ENCODE data around the gene SSU72. TPM values are rescaled to one million over a fixed set of nuclear protein-coding genes. Genes with fewer than 3 reads are reported as not detected.
"Not testable (repeated sequence)": the region's sequence is repeated elsewhere in the genome, so short reads cannot be mapped to it uniquely, and the experiment has no call there.

The SSU72 gene
- polyA plus RNA-seq, 2 donors = 67.7 to 91.4 TPM

- 0% methylated on average over 39 to 48 of the region's 52 CpGs for WGBS, 2 donors
- H3K27me3 ChIP-seq (ENCODE audit: control insufficient read depth in 1 of 2, insufficient read depth in 2 of 2, low read length in 2 of 2) = not testable (repeated sequence)
- peak overlapping the region in 1 of 2 donors; percentile 78 for H3K27ac ChIP-seq (ENCODE audit: low read depth in 2 of 2, low read length in 1 of 2)
Observed at GRCh38 chr1:1512425-1512824, 62.2 kb downstream of the SSU72 start.

GRCh38 chr1:1511533-1512285 lies 63.0 kb downstream of the SSU72 start, which contains the start of gene ATAD3A:
TSS of gene ATAD3A (plus strand) at chr1:1512162. CDS start at chr1:1512269, 107 bp downstream.
- WGBS, 2 donors = 0 to 1% methylated on average over 93 to 99 of the region's 99 CpGs
- H3K27me3 ChIP-seq (ENCODE audit: control insufficient read depth in 1 of 2, insufficient read depth in 2 of 2, low read length in 2 of 2) = no peaks in the 10 kb centered on the region
- peak within 1 kb of the TSS; percentile 81 to 87 for H3K4me3 ChIP-seq (ENCODE audit: low read depth in 1 of 2, low read length in 2 of 2)
- H3K36me3 ChIP-seq (ENCODE audit: control insufficient read depth in 2 of 2, insufficient read depth in 2 of 2, low read length in 1 of 2) = no peaks in the 10 kb centered on the region
- H3K9me3 ChIP-seq (ENCODE audit: control insufficient read depth in 2 of 2, insufficient read depth in 1 of 2, low read depth in 1 of 2, low read length in 1 of 2) = no peaks in the 10 kb centered on the region
- H3K27ac ChIP-seq (ENCODE audit: low read depth in 2 of 2, low read length in 1 of 2) = peak within 1 kb of the TSS; percentile 95 to 99
- no peaks in the 10 kb centered on the region for H3K4me1 ChIP-seq (ENCODE audit: control insufficient read depth in 2 of 2, insufficient read depth in 2 of 2, low read length in 1 of 2)

More at GRCh38 chr1:1512425-1512824, 62.2 kb downstream of the SSU72 start:
- peak overlapping the region; percentile 81 to 87 for H3K4me3 ChIP-seq (ENCODE audit: low read depth in 1 of 2, low read length in 2 of 2)
- H3K4me1 ChIP-seq (ENCODE audit: control insufficient read depth in 2 of 2, insufficient read depth in 2 of 2, low read length in 1 of 2); H3K36me3 ChIP-seq (ENCODE audit: control insufficient read depth in 2 of 2, insufficient read depth in 2 of 2, low read length in 1 of 2); H3K9me3 ChIP-seq (ENCODE audit: control insufficient read depth in 2 of 2, insufficient read depth in 1 of 2, low read depth in 1 of 2, low read length in 1 of 2): not testable (repeated sequence)

GRCh38 chr1:1510912-1511532 lies 63.6 kb downstream of the SSU72 start:
- Histone ChIP-seq H3K36me3 (ENCODE audit: control insufficient read depth in 2 of 2, insufficient read depth in 2 of 2, low read length in 1 of 2) (no peaks in the 10 kb centered on the region), H3K27ac (ENCODE audit: low read depth in 2 of 2, low read length in 1 of 2) (peak overlapping the region; percentile 95 to 99), H3K4me3 (ENCODE audit: low read depth in 1 of 2, low read length in 2 of 2) (peak overlapping the region; percentile 81 to 87), H3K9me3 (ENCODE audit: control insufficient read depth in 2 of 2, insufficient read depth in 1 of 2, low read depth in 1 of 2, low read length in 1 of 2) (no peaks in the 10 kb centered on the region), H3K4me1 (ENCODE audit: control insufficient read depth in 2 of 2, insufficient read depth in 2 of 2, low read length in 1 of 2) (no peaks in the 10 kb centered on the region), H3K27me3 (ENCODE audit: control insufficient read depth in 1 of 2, insufficient read depth in 2 of 2, low read length in 2 of 2) (no peaks in the 10 kb centered on the region)
- 11 to 15% methylated on average over 17 of the region's 17 CpGs for WGBS, 2 donors

GRCh38 chr1:1509465-1509850 lies 65.2 kb downstream of the SSU72 start:
- not testable (repeated sequence) for H3K9me3 ChIP-seq (ENCODE audit: control insufficient read depth in 2 of 2, insufficient read depth in 1 of 2, low read depth in 1 of 2, low read length in 1 of 2); H3K36me3 ChIP-seq (ENCODE audit: control insufficient read depth in 2 of 2, insufficient read depth in 2 of 2, low read length in 1 of 2); H3K4me1 ChIP-seq (ENCODE audit: control insufficient read depth in 2 of 2, insufficient read depth in 2 of 2, low read length in 1 of 2); H3K27ac ChIP-seq (ENCODE audit: low read depth in 2 of 2, low read length in 1 of 2); H3K27me3 ChIP-seq (ENCODE audit: control insufficient read depth in 1 of 2, insufficient read depth in 2 of 2, low read length in 2 of 2); H3K4me3 ChIP-seq (ENCODE audit: low read depth in 1 of 2, low read length in 2 of 2)
- 81 to 87% methylated on average over 15 to 19 of the region's 21 CpGs for WGBS, 2 donors

- H3K36me3 ChIP-seq (ENCODE audit: control insufficient read depth in 2 of 2, insufficient read depth in 2 of 2, low read length in 1 of 2); H3K27ac ChIP-seq (ENCODE audit: low read depth in 2 of 2, low read length in 1 of 2); H3K4me1 ChIP-seq (ENCODE audit: control insufficient read depth in 2 of 2, insufficient read depth in 2 of 2, low read length in 1 of 2); H3K9me3 ChIP-seq (ENCODE audit: control insufficient read depth in 2 of 2, insufficient read depth in 1 of 2, low read depth in 1 of 2, low read length in 1 of 2); H3K27me3 ChIP-seq (ENCODE audit: control insufficient read depth in 1 of 2, insufficient read depth in 2 of 2, low read length in 2 of 2); H3K4me3 ChIP-seq (ENCODE audit: low read depth in 1 of 2, low read length in 2 of 2): not testable (repeated sequence)
- WGBS, 2 donors = 78 to 82% methylated on average over 22 to 32 of the region's 34 CpGs
Observed at GRCh38 chr1:1508775-1509464, 65.7 kb downstream of the SSU72 start.

- Histone ChIP-seq H3K4me3 (ENCODE audit: low read depth in 1 of 2, low read length in 2 of 2) (no peak overlapping the region), H3K27ac (ENCODE audit: low read depth in 2 of 2, low read length in 1 of 2) (no peak overlapping the region), H3K36me3 (ENCODE audit: control insufficient read depth in 2 of 2, insufficient read depth in 2 of 2, low read length in 1 of 2) (no peaks in the 10 kb centered on the region), H3K4me1 (ENCODE audit: control insufficient read depth in 2 of 2, insufficient read depth in 2 of 2, low read length in 1 of 2) (peaks cover 0 to 2% of the 10 kb centered on the region in 2 donors), H3K27me3 (ENCODE audit: control insufficient read depth in 1 of 2, insufficient read depth in 2 of 2, low read length in 2 of 2) (no peaks in the 10 kb centered on the region), H3K9me3 (ENCODE audit: control insufficient read depth in 2 of 2, insufficient read depth in 1 of 2, low read depth in 1 of 2, low read length in 1 of 2) (no peaks in the 10 kb centered on the region)
- 91 to 93% methylated on average over 4 of the region's 4 CpGs for WGBS, 2 donors
Observed at GRCh38 chr1:1507305-1507704, 67.4 kb downstream of the SSU72 start.

GRCh38 chr1:1505801-1506200 lies 68.9 kb downstream of the SSU72 start:
- H3K4me1 ChIP-seq (ENCODE audit: control insufficient read depth in 2 of 2, insufficient read depth in 2 of 2, low read length in 1 of 2); H3K36me3 ChIP-seq (ENCODE audit: control insufficient read depth in 2 of 2, insufficient read depth in 2 of 2, low read length in 1 of 2); H3K27me3 ChIP-seq (ENCODE audit: control insufficient read depth in 1 of 2, insufficient read depth in 2 of 2, low read length in 2 of 2); H3K4me3 ChIP-seq (ENCODE audit: low read depth in 1 of 2, low read length in 2 of 2); H3K9me3 ChIP-seq (ENCODE audit: control insufficient read depth in 2 of 2, insufficient read depth in 1 of 2, low read depth in 1 of 2, low read length in 1 of 2): not testable (repeated sequence)
- peak overlapping the region in 1 of 2 donors; percentile 76 for H3K27ac ChIP-seq (ENCODE audit: low read depth in 2 of 2, low read length in 1 of 2)
- 47 to 58% methylated on average over 5 of the region's 5 CpGs for WGBS, 2 donors

- H3K27me3 ChIP-seq (ENCODE audit: control insufficient read depth in 1 of 2, insufficient read depth in 2 of 2, low read length in 2 of 2); H3K36me3 ChIP-seq (ENCODE audit: control insufficient read depth in 2 of 2, insufficient read depth in 2 of 2, low read length in 1 of 2); H3K4me1 ChIP-seq (ENCODE audit: control insufficient read depth in 2 of 2, insufficient read depth in 2 of 2, low read length in 1 of 2); H3K9me3 ChIP-seq (ENCODE audit: control insufficient read depth in 2 of 2, insufficient read depth in 1 of 2, low read depth in 1 of 2, low read length in 1 of 2); H3K4me3 ChIP-seq (ENCODE audit: low read depth in 1 of 2, low read length in 2 of 2): not testable (repeated sequence)
- WGBS, 2 donors = 13 to 21% methylated on average over 13 to 17 of the region's 22 CpGs
- peak overlapping the region in 1 of 2 donors; percentile 81 for H3K27ac ChIP-seq (ENCODE audit: low read depth in 2 of 2, low read length in 1 of 2)
Observed at GRCh38 chr1:1505366-1505798, 69.3 kb downstream of the SSU72 start.

- H3K9me3 ChIP-seq (ENCODE audit: control insufficient read depth in 2 of 2, insufficient read depth in 1 of 2, low read depth in 1 of 2, low read length in 1 of 2); H3K4me3 ChIP-seq (ENCODE audit: low read depth in 1 of 2, low read length in 2 of 2); H3K4me1 ChIP-seq (ENCODE audit: control insufficient read depth in 2 of 2, insufficient read depth in 2 of 2, low read length in 1 of 2); H3K27me3 ChIP-seq (ENCODE audit: control insufficient read depth in 1 of 2, insufficient read depth in 2 of 2, low read length in 2 of 2); H3K36me3 ChIP-seq (ENCODE audit: control insufficient read depth in 2 of 2, insufficient read depth in 2 of 2, low read length in 1 of 2): not testable (repeated sequence)
- peak overlapping the region in 1 of 2 donors; percentile 81 for H3K27ac ChIP-seq (ENCODE audit: low read depth in 2 of 2, low read length in 1 of 2)
- WGBS, 2 donors = 24 to 25% methylated on average over 16 of the region's 16 CpGs
Observed at GRCh38 chr1:1504777-1505365, 69.8 kb downstream of the SSU72 start.

Data from esophagus (tissue), 2 donors.